A673 (cell line): ENCODE data around the gene MRPL48. TPM values are rescaled to one million over a fixed set of nuclear protein-coding genes. Genes with fewer than 3 reads are reported as not detected.

Experiments
- BruUV-seq: library from RNA; stranded (reverse); fragments of 400-500 nt; replicated peaks from 2 replicates; lab custom pipeline; 2021; lab: Mats Ljungman, UMichigan
- CTCF ChIA-PET: fragments of 300-600 bp; sonication (Branson Sonifier 250); formaldehyde crosslinking; loops from one replicate; lab custom pipeline; 2022; ENCODE audit warnings: antibody characterized with exemption; lab: Charles Lee
- POLR2A ChIA-PET: fragments of 300-600 bp; sonication (Branson Sonifier 250); formaldehyde crosslinking; loops from one replicate; lab custom pipeline; 2022; ENCODE audit warnings: antibody characterized with exemption; ENCODE audit not compliant: low non-redundant PET; lab: Charles Lee
- DNase-seq: peaks from one replicate; pipeline ENCODE4 v3.0.0-alpha.2; 2015; ENCODE audit warnings: low spot score
- H3K27ac ChIP-seq: fragments of 200-600 bp; sonication (generic); 2 replicates; pipeline ENCODE4 v1.5.1; 2016; ENCODE audit warnings: mixed run types, low read depth, mild to moderate bottlenecking, mixed read lengths, antibody characterized with exemption, low read length; ENCODE audit not compliant: poor library complexity, severe bottlenecking
- H3K27me3 ChIP-seq: fragments of 200-600 bp; sonication (generic); replicated peaks from 2 replicates; pipeline ENCODE4 v1.6.1; 2017; ENCODE audit warnings: mixed run types, low read depth, mild to moderate bottlenecking, mixed read lengths, antibody characterized with exemption, low read length; ENCODE audit not compliant: insufficient read depth, poor library complexity
- H3K36me3 ChIP-seq: fragments of 200-600 bp; sonication (generic); 2 replicates; pipeline ENCODE4 v1.6.1; 2016; ENCODE audit warnings: mixed run types, mild to moderate bottlenecking, mixed read lengths, antibody characterized with exemption, low read length; ENCODE audit not compliant: insufficient read depth, poor library complexity, severe bottlenecking
- H3K4me1 ChIP-seq: fragments of 200-600 bp; sonication (generic); 2 replicates; pipeline ENCODE4 v1.6.1; 2017; ENCODE audit warnings: mixed run types, mild to moderate bottlenecking, mixed read lengths, antibody characterized with exemption, low read length; ENCODE audit not compliant: insufficient read depth, poor library complexity, severe bottlenecking
- H3K4me3 ChIP-seq: fragments of 200-600 bp; sonication (generic); 2 replicates; pipeline ENCODE4 v1.5.1; 2016; ENCODE audit warnings: low read depth, mixed run types, mild to moderate bottlenecking, mixed read lengths, low read length; ENCODE audit not compliant: poor library complexity, severe bottlenecking
- H3K9me3 ChIP-seq: fragments of 200-600 bp; sonication (generic); 2 replicates; pipeline ENCODE4 v1.6.1; 2016; ENCODE audit warnings: mixed run types, low read depth, mild to moderate bottlenecking, mixed read lengths, antibody characterized with exemption, low read length; ENCODE audit not compliant: poor library complexity, severe bottlenecking
- EZH2 ChIP-seq: fragments of 200-600 bp; sonication (generic); IDR thresholded peaks from 2 replicates; pipeline ENCODE4 v1.6.1; 2017; ENCODE audit warnings: borderline replicate concordance, low read depth, mild to moderate bottlenecking, mixed read lengths, antibody characterized with exemption, low read length; ENCODE audit not compliant: poor library complexity, severe bottlenecking
- intact Hi-C: fragments of 100-400 bp; cut with micrococcal nuclease; formaldehyde crosslinking; loops from one replicate; pipeline ENCODE4 v1.10.0; 2022; ENCODE audit not compliant: unreplicated experiment
- total RNA-seq: library from RNA; stranded (reverse); gene quantifications from 2 replicates; pipeline ENCODE4 v1.2.3, GENCODE V29; 2021
- TF ChIP-seq, protein P1 (sequence below): fragments of 300-800, 200-600 bp; sonication (generic); conservative IDR thresholded peaks from 2 replicates; pipeline ENCODE4 v1.5.1; 2017; ENCODE audit warnings: low read depth, mild to moderate bottlenecking, antibody characterized with exemption, low read length, moderate library complexity, mixed read lengths

Gene MRPL48
- total RNA-seq, 1 experiment from 2014 or later, result 92.6 TPM

DNA sequence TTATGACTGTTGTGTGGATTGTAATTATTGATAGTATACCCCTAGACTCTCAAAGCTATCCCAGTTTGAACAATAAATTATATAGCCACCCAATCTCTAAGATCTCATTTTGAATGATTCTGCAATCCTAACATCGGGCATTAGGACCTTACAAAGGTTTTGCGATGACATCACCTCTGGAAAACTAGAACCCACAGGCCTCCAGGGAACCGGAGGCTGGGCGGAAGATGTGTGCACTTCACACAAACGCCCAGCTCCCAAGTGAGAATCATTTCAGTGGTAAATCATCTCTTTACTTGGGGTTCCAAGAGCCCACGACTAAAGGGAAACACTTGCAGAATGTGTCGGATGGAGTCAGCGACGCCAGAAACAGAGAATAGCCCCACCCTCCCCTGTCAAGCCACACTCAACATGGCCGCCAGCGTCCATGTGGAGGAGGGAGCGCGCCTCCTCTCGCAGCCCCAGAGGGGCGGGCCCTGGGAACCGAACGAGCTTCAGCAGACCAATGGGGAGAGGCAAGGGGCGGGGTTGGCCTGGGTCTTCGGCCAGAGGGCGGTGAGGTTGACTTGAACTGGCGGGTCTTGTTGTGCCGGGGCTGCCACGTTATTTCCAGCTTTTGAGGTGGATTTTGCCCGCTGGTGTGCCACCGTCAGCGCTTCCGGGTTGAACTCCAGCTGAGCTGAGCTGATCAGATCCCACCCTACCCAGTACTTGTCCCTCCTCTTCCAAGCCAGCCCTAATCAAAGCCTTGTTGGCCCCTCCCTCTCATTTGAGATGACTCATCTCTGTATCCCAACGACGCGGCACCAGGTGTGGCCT, 8.4 kb upstream of the MRPL48 start:
- TSS peak; percentile 98 for BruUV-seq
- ChIA-PET POLR2A (interaction anchor here (0.7 to 1.0 kb wide), 2 partner anchors 19 to 189 kb away, joined by 3 to 4 read pairs; partner anchors contain the start of gene RAB6A), CTCF (interaction anchor here (0.5 to 1.2 kb wide), 3 partner anchors 18 to 444 kb away, joined by 4 to 8 read pairs (median 6); partner anchors contain the start of gene RAB6A)
- Histone ChIP-seq H3K4me1 (peaks cover 4% of the 10 kb centered on the region), H3K9me3 (no peaks in the 10 kb centered on the region), H3K27ac (peak overlapping the region; percentile 90), H3K27me3 (no peaks in the 10 kb centered on the region), H3K36me3 (no peaks in the 10 kb centered on the region), H3K4me3 (peak overlapping the region; percentile 45)
- peak; percentile 100 for DNase-seq
- TF ChIP-seq, protein P1, sequence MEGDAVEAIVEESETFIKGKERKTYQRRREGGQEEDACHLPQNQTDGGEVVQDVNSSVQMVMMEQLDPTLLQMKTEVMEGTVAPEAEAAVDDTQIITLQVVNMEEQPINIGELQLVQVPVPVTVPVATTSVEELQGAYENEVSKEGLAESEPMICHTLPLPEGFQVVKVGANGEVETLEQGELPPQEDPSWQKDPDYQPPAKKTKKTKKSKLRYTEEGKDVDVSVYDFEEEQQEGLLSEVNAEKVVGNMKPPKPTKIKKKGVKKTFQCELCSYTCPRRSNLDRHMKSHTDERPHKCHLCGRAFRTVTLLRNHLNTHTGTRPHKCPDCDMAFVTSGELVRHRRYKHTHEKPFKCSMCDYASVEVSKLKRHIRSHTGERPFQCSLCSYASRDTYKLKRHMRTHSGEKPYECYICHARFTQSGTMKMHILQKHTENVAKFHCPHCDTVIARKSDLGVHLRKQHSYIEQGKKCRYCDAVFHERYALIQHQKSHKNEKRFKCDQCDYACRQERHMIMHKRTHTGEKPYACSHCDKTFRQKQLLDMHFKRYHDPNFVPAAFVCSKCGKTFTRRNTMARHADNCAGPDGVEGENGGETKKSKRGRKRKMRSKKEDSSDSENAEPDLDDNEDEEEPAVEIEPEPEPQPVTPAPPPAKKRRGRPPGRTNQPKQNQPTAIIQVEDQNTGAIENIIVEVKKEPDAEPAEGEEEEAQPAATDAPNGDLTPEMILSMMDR, result no peak
- TF ChIP-seq EZH2, result no peak
- intact Hi-C loops, result loop anchor here (1.0 kb wide), 1 partner anchor 18 kb away; the partner anchor contains the start of gene RAB6A

DNA sequence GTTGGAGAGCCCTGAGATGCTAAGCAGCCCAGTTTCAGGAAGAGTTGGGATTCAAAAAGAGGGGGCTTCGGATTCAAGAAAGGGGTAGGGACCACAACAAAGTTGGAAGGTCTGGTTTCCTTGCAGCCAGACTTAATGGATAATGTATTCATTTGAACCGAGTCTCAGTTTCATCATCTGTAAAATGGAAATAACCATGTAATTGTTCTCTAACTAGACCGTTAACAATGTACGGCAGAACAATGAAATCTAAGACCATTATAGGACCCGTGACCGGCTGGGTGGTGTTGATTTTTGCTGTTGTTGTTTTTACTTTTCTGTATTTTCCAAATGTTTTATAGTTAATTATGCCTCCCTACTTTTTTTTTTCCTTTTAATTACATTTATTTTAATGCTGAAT, 6.4 kb upstream of the MRPL48 start:
- Histone ChIP-seq H3K9me3 (no peaks in the 10 kb centered on the region), H3K36me3 (no peaks in the 10 kb centered on the region), H3K4me1 (peaks cover 12% of the 10 kb centered on the region), H3K4me3 (no peak overlapping the region), H3K27me3 (no peaks in the 10 kb centered on the region), H3K27ac (no peak overlapping the region)
- TF ChIP-seq, protein P1, result no peak
- TF ChIP-seq EZH2, result no peak
- no peak for DNase-seq
- POLR2A ChIA-PET, result no interaction called here
- BruUV-seq, result no TSS peak
- CTCF ChIA-PET, result no interaction called here
- intact Hi-C loops, result no loop called here

DNA sequence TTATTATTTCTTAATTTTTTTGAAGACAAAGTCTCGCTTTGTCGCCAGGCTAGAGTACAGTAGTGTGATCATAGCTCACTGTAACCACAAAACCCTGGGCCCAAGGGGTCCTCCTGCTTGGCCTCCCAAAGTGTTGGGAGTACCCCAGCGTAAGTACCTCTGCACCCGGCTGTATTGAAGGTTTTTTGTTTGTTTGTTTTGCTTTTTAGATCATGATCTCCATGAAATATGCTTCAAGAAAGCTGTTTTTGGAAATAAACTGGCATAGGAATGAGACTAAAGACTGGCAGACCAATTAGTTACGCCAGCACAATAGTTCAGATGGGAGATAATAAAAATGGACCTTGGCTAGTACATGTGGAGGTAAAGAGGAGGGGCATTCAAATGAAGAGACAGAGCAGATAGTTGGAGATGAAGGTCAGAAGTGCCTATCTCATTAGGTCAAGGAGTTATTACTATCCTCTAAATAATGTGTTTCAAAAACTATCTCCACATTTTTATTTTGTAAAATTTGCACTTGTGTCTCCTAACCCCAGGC, 4.1 kb upstream of the MRPL48 start:
- CTCF ChIA-PET, result no interaction called here
- no peak overlapping the region for H3K4me3 ChIP-seq
- BruUV-seq, result no TSS peak
- H3K36me3 ChIP-seq, result no peaks in the 10 kb centered on the region
- TF ChIP-seq, protein P1, result no peak
- no peak for TF ChIP-seq EZH2
- peaks cover 19% of the 10 kb centered on the region for H3K4me1 ChIP-seq
- POLR2A ChIA-PET, result interaction anchor here (0.8 kb wide), 1 partner anchor 192 kb away, joined by 3 read pairs; no protein-coding TSS in a partner anchor
- intact Hi-C loops, result no loop called here
- H3K27ac ChIP-seq, result peak overlapping the region; percentile 65
- no peaks in the 10 kb centered on the region for H3K27me3 ChIP-seq
- H3K9me3 ChIP-seq, result no peaks in the 10 kb centered on the region
- DNase-seq, result no peak
